Glutamatergic neuron (in vitro differentiated cells): Measurements from ENCODE around the gene SRGAP3. TPM values are rescaled to one million over a fixed set of nuclear protein-coding genes. Genes with fewer than 3 reads are reported as not detected.

Source experiments
- DNase-seq: peaks from one replicate; pipeline ENCODE4 v3.0.0; 2022
- H3K27ac Mint-ChIP-seq: one replicate; pipeline ENCODE4 v1.8.0; 2020; ENCODE audit warnings: mild to moderate bottlenecking, mixed read lengths, inconsistent platforms; ENCODE audit not compliant: unreplicated experiment
- H3K27me3 Mint-ChIP-seq: one replicate; pipeline ENCODE4 v1.8.0; 2020; ENCODE audit warnings: mild to moderate bottlenecking, moderate library complexity, mixed read lengths, inconsistent platforms; ENCODE audit not compliant: unreplicated experiment
- H3K36me3 Mint-ChIP-seq: one replicate; pipeline ENCODE4 v1.8.0; 2020; ENCODE audit warnings: mild to moderate bottlenecking, mixed read lengths, inconsistent platforms; ENCODE audit not compliant: unreplicated experiment
- H3K4me1 Mint-ChIP-seq: one replicate; pipeline ENCODE4 v1.8.0; 2020; ENCODE audit warnings: mild to moderate bottlenecking, low read depth, mixed read lengths, inconsistent platforms; ENCODE audit not compliant: unreplicated experiment
- H3K4me3 Mint-ChIP-seq: one replicate; pipeline ENCODE4 v1.8.0; 2020; ENCODE audit warnings: mild to moderate bottlenecking, mixed read lengths, inconsistent platforms; ENCODE audit not compliant: unreplicated experiment
- H3K9me3 Mint-ChIP-seq: one replicate; pipeline ENCODE4 v1.8.0; 2020; ENCODE audit warnings: mild to moderate bottlenecking, moderate library complexity, mixed read lengths, inconsistent platforms; ENCODE audit not compliant: unreplicated experiment
- CTCF ChIP-seq: fragments of 200-600 bp; sonication (generic); IDR thresholded peaks from one replicate; pipeline ENCODE4 v1.5.0; 2021; ENCODE audit not compliant: partially characterized antibody, unreplicated experiment
- total RNA-seq: library from RNA; stranded (reverse); fragmentation: NEBNext Ultra II Directional; extraction: Animal tissue kit (Norgen Biotek cat#: 25700); gene quantifications from one replicate; pipeline ENCODE4 v1.2.1, GENCODE V29; 2021; ENCODE audit not compliant: unreplicated experiment

SRGAP3 gene
- total RNA-seq, 1 donor from 2014 or later, result 197 TPM

DNA sequence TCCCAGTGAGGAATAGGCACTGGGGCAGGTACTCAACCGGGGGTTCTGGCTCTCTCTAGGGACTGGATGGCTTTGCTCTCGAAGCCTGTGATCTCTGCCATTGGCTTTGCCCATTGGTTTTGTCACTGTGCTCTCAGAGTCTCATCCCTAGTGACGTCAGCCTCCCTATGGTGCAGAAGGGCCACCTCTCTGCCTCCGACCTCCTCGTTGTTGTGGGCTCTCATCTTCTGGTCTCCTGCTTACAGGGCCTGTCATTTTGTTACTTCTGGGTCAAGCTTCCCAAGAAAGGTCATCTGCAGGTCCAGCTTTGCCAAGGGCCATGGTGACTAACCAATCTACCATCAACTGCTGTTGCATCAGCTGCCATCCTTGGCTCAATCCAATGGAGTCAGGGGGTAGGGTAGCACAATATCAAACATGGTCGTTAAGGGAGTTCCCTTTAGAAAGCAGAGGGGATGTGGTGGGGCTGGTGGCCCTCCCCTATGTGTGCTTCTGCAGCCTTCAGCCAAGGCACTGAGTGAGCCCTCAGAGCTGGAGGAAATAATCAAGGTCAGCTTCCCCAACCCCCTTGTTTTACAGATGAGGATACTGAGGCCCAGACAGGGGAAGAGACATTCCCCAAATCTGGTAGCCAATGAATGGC lies 272.8 kb downstream of the SRGAP3 start:
- DNase-seq, result no peak
- Mint-ChIP-seq H3K27me3 (peaks cover 2% of the 10 kb centered on the region), H3K4me1 (peaks cover 11% of the 10 kb centered on the region), H3K9me3 (peaks cover 4% of the 10 kb centered on the region), H3K27ac (no peak overlapping the region), H3K36me3 (no peaks in the 10 kb centered on the region), H3K4me3 (no peak overlapping the region)
- no peak for TF ChIP-seq CTCF

DNA sequence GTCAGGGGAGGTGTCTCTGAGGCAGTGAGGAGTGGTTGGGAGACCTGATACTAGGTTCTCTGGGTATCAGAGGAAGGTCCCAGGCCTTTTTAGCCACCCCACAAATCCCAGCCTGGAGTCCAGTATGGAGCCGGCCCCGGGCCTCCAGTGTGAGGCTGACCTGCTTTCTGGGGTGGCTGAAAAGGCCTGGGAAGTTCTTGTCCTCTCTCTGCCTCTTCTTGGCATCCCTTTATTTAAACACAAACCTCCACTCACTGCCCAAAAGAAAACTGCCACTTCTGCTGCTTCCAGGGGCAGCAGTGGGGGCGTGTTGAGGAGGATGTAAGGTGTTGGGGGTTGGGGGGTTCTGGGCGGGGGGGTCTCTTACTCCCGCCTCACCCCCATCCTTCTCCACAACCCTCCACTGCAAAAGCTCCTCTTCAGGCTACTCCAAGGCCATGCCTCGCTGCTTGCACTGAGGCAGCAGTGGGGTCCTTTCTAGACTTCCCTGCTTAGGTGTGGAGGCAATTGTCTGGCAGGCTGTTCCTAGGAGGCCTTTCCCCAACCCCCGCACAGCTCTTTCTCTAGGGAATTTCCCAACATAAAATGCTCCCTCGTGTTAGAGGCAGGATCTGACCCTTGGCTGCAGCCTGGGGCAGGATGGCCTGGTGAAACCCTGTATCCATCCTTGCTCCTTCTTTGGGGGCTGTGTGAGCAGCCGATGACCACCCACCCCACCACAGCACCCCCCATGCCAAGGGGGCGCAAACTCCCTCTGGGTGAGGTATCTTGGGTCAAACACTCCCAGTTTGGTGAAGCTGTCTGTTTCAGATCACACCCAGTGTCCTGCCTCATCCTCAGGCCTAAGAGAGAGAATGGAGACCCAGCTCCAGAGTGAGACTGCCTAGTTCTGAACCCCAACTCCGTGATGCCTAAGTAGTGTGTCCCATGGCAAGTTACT lies 274.1 kb downstream of the SRGAP3 start:
- no peak for DNase-seq
- H3K4me1 Mint-ChIP-seq, result peaks cover 3% of the 10 kb centered on the region
- no peaks in the 10 kb centered on the region for H3K27me3 Mint-ChIP-seq
- H3K4me3 Mint-ChIP-seq, result no peak overlapping the region
- no peaks in the 10 kb centered on the region for H3K36me3 Mint-ChIP-seq
- no peak overlapping the region for H3K27ac Mint-ChIP-seq
- TF ChIP-seq CTCF, result no peak
- H3K9me3 Mint-ChIP-seq, result peaks cover 2% of the 10 kb centered on the region

DNA sequence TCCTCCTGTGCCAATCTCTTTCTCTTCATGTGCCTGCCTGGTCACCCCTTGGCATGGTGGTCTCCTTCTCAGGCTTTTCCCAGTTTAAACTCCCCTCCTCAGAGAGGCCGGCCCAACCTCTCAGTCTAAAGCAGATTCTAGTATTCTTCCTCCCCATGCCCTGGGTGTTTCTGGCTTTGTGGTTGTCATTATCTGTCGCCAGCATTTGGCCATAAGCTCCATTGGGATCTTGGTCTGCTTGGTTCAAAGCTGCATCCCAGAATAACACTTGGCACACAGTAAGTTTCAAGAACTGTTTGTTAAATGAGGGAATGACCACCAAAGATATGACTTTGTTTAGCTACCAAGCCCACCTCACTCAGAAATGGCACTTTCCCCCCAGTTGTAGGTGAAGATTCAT lies 275.0 kb downstream of the SRGAP3 start:
- no peaks in the 10 kb centered on the region for H3K36me3 Mint-ChIP-seq
- H3K4me3 Mint-ChIP-seq, result no peak overlapping the region
- peaks cover 3% of the 10 kb centered on the region for H3K4me1 Mint-ChIP-seq
- DNase-seq, result no peak
- H3K27ac Mint-ChIP-seq, result no peak overlapping the region
- no peak for TF ChIP-seq CTCF
- no peaks in the 10 kb centered on the region for H3K27me3 Mint-ChIP-seq
- H3K9me3 Mint-ChIP-seq, result peaks cover 2% of the 10 kb centered on the region

DNA sequence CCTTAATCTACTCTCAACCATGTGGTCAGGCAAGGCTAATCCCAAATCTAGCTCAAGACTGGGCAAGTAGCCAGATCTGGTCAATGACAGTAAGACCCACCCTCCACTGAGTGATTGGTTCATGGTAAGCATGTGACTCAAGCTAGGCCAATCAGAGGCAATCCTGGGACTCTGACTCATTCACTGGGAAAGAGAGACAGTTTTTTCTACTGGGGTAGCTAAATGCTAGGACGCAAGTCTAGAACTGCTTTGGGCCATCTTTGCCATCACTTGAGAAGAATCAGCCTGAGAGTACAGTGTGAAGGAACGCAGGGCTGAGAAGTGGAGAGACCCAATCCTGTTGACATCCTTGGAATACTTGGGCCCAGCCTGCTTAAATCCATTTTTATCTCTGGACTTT lies 276.8 kb downstream of the SRGAP3 start:
- H3K36me3 Mint-ChIP-seq, result no peaks in the 10 kb centered on the region
- no peak overlapping the region for H3K4me3 Mint-ChIP-seq
- no peak overlapping the region for H3K27ac Mint-ChIP-seq
- H3K4me1 Mint-ChIP-seq, result peaks cover 14% of the 10 kb centered on the region
- TF ChIP-seq CTCF, result no peak
- no peak for DNase-seq
- H3K27me3 Mint-ChIP-seq, result peaks cover 3% of the 10 kb centered on the region
- H3K9me3 Mint-ChIP-seq, result peaks cover 2% of the 10 kb centered on the region
